GM21360 (cell line): ENCODE measurements around the gene C22orf23.
"Not testable (repeated sequence)": the region's sequence is repeated elsewhere in the genome, so short reads cannot be mapped to it uniquely, and the experiment has no call there.

Experiments used
- ATAC-seq: cut with Tn5 transposase; IDR thresholded peaks from one replicate; pipeline ENCODE4 v1.9.1; 2021; ENCODE audit warnings: mild to moderate bottlenecking, moderate library complexity; ENCODE audit not compliant: unreplicated experiment

The C22orf23 gene

DNA sequence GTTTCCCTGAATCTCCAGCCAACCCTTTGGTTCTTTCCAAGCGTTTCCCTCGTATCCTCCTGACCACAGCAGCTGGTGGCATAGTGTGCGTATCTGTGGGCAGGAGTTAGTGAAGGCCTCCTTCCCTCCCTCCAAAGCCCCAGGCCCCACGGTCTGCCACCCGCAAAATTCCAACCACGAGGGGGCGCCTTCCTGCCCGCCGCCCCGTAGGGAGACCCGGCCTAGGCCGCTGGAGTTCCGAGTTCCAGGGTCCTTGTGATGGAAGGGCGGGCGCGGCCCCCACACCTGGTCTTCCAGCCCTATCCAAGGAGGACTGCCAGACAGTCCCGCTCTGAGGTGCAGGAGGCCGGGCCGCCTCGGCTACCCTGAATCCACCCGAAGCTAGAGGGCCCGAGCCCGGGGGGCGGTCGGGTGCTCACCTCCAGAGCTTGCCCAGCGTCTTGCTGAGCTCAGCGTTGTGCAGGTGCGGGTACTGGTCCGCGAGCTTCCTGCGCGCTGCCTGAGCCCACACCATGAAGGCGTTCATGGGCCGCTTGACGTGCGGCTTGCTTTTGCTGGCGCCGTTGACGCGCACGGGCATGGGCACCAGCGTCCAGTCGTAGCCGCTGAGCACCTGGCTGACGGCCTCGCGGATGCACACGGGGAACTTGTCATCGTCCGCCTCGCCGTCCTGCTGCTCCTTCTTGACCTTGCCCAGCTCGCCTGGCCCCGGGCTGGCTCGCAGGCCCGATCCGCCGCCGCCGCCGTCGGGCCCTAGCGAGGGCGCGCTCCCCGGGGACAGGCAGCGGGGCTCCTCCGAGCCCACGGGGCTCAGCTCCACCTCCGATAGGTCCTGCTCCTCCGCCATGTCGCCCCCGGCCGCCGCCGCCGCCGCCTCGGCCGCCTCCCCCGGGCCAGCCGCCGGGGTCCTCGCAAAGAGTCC is 29.8 kb upstream of the C22orf23 start:
- no peak for ATAC-seq

GRCh38 chr22:37982151-37982785 is 28.9 kb upstream of the C22orf23 start:
- no peak for ATAC-seq

- ATAC-seq, result no peak
Measured at GRCh38 chr22:37981282-37982011, 28.0 kb upstream of the C22orf23 start.

DNA sequence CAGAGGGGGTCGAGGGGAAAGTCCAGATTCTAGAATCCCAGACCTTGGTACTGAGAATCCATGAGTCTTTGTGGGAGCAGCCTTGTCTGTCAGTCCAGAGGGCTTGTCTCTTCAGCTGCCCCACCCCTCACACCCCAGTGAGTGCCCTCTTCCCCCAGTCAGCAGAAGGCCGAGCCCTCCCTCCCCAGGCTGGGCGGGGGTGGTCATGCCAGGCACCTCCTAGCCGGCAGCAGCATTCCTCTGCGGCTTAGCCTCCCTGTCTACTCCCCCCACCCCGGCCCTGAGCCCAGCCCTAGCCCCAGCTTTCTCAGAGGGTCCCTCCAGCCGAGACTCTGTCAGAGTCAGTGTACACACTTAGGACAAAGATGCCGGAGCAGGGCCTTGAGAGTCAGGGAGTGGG is 26.4 kb upstream of the C22orf23 start:
- no peak for ATAC-seq

DNA sequence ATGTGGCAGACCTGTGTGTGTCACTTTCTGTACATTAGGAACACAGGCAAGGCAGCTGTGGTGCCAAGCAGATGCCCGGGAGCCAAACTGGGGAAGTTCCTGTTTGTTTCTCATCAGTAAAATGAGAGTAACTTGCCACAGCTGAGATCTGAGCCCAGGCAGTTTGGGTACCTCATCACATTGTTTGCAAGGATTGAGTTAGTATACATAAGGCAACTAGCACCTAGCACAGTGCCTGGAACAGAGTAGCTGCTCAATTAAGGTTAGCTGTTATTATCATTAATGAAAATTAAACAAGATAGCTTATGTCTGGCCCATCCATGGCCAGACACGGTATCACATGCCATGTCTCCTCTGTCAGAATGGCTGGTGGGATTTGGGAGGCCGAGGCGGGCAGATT is 23.1 kb upstream of the C22orf23 start:
- no peak for ATAC-seq

GRCh38 chr22:37976022-37976421 is 22.6 kb upstream of the C22orf23 start:
- not testable (repeated sequence) for ATAC-seq

GRCh38 chr22:37975153-37975552 is 21.8 kb upstream of the C22orf23 start:
- ATAC-seq, result no peak

DNA sequence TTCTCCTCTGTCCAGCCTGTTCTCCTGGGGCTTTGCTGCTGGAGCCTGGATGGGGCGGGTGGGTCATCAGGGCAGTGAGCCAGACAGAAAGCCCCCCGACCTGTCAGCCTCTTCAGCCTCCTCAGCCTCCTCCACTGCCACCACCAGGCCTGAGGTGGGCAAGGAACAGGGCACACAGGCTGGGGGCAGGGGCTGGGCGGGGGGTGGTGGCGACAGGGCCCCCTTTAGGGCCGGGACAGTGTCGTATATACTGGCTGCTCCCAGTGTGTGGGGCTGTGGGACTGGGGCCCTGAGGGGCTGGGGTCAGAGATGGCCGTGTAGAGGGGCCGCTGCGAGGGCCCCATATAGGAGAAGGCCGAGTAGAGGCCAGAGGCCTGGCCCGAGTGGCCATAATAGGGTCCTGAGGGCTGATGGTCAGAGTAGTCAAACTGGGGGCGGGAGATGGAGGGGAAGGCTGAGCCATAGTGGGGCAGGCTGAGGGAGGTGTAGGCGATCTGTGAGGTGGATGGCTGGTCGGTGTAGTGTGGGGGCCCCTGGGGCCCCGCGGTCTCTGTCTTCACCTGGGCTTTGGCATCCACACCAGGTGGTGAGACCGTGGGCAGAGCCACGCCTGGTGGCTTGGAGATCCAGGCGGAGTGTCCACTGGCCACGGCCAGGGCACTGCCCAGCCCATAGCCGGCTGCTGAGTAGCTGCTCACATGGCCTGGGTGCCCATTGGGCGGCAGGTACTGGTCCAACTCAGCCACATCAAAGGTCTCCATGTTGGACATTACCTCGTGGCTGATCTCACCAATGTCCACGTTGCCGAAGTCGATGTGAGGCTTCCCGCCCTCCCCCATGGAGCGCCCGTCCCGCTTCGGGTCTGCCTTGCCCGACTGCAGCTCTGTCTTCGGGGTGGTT is 20.1 kb upstream of the C22orf23 start:
- ATAC-seq, result no peak

GRCh38 chr22:37972527-37972926 is 19.1 kb upstream of the C22orf23 start:
- no peak for ATAC-seq

DNA sequence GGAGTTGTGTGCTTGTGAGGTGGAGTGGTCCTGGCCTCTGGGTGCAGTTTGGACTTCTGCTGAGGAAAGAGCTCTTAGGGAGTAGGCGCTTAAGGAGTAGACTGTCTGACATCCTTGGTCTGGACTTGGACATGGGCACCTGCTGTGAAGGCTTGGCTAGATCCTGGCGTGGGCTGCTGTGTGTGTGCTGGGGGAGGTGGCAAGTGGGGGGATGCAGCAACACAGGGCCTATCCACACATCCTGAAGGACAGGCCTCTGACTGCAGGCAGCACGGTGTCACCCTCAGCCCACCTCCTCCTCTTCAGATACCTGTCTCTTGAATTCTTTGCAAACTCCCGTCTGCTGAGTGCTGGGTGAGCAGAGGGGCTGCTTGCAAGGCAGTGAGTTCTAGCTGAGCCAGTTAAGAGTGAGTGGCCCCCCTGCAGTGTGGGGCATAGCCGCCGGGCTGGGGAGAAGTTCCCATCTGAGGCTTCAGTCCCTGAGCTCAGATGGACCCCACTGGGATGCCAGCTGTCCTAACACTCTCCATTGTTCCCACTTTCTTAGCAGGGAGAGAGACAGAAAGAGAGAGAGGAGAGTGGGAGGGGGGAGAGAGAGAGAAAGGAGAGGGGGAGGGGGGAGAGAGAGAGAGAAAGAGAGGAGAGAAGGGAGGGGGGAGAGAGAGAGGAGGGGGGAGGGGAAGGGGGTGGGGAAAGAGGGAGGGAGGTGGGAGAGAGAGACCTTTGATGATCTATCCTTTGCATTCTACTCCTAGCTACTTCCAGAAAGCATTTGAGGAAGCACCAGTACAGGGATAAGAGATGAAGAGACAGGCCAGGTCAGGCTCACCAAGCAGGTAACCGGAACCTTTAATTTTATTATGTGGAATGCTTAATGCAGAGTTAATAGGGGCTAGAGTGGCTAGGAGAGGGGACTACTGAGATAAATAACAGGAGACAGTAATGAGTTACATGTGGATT is 18.4 kb upstream of the C22orf23 start:
- no peak for ATAC-seq

DNA sequence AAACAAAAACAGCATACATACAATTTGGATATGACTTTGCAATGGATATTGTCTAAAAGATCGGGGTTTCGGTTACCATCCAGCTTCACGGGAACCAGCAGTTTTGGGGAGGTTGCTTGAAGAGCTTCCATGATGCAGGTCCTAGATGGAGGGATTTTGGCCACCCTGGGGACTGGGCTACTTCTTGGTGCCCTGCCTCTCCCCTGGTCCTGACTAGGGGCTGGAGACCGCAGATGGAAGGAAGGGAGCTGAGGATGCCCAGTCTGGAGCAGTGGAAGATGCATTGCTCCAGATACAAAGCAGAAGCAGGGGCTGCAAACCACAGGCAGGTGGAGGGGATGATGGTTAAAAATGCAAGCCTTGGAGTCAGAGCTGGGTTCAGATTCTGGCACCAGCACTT is 17.5 kb upstream of the C22orf23 start:
- no peak for ATAC-seq

DNA sequence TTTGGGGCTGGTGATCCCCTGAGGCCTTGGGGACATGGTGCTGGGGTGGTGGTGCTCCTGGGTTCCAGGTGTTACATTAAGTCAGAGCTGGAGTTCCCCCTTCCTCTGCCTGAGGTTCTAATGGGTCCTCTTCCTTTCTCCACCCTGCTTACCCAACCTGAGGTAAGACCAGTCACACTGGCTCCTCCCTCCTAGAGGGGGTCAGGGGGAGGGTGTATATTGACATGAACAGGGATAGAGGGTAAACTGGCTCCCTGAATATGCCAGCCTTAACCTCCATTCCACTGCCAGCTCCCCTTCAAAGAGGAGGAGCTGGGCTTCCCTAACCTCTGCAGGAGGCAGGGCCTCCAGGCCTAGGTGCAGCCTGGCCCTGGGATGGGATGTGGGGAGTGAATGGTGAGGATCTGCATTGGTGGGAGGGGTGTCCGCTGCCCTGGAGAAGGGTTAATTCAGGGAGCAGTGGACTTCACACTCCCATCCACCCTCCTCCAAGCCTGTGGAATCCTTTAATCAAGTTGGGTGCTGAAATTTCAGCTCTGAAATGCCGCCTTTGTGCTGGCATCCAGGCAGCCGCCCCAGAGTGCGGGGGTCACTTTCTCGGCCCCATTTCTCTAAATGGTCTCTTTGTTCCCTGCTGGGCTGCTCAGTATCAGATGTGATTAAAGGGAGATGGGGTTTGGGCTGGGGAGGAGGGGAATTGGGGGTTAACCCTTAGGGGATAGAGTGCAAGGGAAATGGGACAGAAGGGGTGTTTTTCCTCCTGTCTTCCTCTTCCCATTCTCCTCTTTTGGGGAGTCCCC is 15.3 kb upstream of the C22orf23 start:
- no peak for ATAC-seq

- no peak for ATAC-seq
Measured at GRCh38 chr22:37967637-37968451, 14.4 kb upstream of the C22orf23 start.

DNA sequence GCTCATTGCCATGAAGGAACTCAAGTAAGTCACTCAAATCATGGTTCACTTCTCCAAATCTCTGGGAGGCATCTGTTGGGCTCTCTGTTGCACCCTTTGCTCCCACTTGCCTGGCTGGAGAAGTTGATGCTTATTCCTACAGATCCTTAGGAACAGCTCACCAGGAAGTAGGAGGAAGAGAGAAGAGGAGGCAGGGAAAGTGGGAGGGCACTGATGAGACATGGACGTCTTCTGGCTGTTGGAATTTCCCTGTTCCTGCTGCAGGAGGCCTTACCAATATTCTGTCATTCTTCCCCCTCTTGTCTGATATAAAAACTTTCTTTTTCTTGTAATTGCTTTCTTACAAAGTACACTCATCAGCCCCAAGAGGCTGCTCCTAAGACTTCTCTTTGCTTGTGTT is 13.7 kb upstream of the C22orf23 start:
- no peak for ATAC-seq

DNA sequence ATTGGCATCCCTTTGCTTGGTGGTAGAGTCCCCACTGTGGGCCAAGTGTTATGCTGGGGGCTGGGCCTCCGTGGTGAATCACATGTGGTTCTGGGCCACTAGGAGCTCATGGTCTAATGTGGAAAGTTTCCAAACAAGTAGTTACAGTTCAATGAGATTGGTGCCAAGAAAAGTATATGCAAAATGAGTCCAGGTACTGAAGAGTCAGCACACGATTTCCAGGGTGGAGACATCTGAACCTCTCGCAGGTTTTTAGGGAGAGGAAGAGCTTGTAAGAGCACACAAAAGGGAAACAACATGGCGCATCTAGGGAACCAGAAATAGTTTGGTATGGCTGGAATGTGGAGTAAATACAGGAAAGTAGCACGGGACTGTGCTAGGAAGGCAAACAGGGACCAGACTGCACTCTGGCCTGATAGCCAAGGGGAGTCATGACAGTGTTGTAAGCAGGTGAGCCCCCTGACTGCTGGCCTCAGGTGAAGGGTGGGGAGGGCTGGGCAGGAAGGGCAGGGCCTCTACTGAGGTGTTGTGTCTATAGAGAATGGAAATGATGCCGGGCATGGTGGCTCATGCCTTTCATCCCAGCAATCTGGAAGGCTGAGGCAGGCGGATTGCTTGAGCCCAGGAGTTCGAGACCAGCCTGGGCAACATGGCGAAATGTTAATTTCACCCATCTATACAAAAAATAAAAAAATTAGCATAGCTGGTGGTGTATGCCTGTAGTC is 12.7 kb upstream of the C22orf23 start:
- no peak for ATAC-seq

DNA sequence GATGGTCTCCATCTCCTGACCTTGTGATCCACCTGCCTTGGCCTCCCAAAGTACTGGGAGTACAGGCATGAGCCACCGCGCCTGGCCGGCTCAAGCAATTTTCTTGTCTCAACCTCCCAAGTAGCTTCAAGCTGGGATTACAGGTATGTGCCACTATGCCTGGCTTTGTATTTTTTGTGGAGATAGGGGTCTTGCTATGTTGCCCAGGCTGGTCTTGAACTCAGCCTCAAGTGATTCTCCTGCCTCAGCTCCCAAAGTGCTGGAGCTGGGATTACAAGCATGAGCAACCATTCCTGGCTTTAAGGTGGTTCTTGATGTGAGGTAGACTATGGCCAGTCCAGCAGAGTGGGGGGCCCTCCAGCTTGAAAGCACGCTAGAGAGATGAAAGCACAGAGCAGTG is 7.7 kb upstream of the C22orf23 start:
- no peak for ATAC-seq

GRCh38 chr22:37959231-37959825 is 5.9 kb upstream of the C22orf23 start:
- ATAC-seq, result no peak
